HG03378 (cell line): ENCODE results near the gene ZKSCAN4.

Experiments
- ATAC-seq: cut with Tn5 transposase; IDR thresholded peaks from one replicate; pipeline ENCODE4 v1.9.1; 2021; ENCODE audit warnings: mild to moderate bottlenecking, moderate library complexity; ENCODE audit not compliant: unreplicated experiment

ZKSCAN4 gene

DNA sequence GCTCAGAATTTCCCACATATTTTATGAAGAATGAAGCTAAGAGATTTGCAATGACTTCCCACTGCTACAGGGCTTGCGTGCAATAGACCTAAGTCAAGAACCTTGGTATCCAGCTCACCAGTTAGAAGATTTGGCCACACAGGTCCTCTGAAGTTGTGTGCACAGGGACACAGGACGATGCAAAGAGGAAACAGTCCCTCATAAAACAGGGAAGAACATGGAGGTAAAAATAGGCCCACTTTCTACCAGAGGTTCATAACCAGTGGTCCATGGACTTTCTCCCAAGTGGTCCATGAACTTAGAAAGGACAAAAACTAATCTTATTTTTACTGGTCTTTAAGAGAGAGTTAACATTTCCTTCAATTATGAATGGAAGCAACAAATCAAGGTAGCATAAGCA lies 1.3 kb downstream of the ZKSCAN4 start:
- ATAC-seq, result no peak

DNA sequence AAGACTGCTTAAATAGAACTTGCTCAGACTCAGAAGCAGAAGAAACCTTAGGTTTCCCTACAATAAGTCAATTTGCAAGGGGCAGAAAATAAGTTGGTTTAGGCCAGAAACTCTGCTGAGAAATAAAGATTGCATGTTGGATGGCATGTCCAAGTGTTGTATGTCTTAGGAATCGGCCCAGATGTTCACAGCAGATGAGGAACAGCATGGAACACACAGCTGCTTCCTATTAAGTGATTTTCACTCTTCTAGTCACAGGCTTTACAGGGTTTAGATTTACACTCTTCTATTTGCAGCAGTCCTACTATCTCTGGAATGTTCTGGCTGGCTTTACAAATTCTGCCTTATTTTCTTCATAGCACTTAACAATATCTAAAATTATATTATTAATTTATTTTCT lies 3.2 kb downstream of the ZKSCAN4 start:
- ATAC-seq, result no peak

DNA sequence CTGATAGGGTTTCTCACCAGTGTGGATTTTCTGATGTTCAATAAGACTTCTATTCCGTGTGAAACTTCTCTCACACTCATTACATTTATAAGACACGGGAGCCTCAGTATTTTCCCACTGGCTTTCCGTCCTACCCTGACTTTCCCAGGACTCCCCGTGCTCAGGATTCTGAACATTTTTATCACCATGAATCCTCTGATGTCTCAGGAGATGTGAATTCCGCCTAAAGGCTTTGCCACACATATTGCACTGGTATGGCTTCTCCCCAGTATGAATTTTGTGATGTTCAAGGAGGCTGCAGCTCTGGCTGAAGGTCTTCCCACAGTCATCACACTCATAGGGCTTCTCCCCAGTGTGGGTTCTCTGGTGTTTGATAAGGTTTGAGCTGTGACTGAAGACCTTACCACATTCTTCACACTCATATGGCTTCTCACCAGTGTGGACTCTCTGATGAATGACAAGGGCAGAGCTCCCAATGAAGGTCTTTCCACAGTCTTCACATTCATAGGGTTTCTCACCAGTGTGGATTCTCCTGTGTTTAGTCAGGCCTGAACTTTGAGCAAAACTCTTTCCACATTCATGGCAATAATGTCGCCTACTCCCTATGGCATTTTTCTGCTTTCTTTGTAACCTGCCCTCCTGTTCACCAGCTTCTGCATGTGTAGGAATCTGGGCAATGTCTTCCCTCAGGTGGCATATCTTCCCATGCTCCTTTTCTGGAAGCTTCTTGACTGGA lies 6.7 kb downstream of the ZKSCAN4 start:
- ATAC-seq, result no peak

DNA sequence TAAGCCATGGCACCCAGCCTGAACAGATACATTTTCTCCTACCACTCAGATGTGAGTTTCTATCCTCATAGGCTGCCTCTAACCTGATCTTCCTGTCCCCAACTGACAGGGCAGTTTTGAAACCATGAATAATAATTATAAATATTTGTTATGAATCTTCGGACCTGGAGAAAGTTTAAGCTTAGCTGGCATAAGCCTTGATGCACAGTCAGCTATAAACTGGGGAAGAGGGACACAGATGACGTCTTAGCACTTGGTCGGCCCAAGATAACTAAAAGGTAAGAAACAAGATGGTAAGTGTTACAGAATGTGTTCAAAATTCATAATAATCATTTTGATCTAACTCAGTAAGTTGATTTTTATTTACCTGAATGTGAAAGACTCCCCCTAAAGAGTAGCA lies 8.1 kb downstream of the ZKSCAN4 start:
- no peak for ATAC-seq

DNA sequence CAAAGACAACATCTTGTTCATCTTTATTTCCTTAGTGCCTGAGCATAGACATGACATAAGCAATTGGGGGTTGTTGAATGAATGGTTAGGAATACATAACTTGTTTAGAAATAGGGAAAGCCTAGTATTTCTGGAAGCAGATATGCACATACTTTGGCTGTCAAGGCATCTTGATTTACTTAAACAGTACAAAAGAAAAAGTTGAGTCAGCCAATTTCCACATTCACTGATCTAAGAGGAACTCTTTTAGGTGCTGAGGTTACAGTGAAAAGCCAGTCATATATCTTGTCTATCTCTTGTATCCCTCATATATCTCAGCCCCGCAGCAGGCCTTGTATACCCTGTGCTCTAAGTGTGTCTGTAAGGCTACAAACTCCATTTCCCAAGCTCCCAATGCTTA lies 11.6 kb downstream of the ZKSCAN4 start:
- ATAC-seq, result no peak

DNA sequence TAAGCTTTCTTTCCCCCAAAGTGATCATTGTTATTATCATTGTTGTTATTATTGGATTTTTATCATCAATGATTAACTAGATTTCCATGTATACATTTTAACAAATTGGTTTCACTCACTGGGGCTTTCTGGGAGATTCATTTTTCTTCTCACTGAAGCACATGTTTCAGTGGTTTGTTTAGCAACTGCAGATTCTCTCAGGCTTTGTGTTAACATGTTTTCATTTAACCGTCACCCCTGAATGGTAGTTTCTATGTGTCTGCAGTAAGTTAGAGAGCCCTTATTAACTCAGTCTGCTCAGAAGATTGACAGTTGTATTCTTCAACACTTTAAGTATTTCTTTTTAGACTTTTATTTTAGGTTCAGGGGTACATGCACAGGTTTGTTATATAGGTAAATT lies 12.4 kb downstream of the ZKSCAN4 start:
- no peak for ATAC-seq

- no peak for ATAC-seq
Measured at GRCh38 chr6:28235912-28236452, 16.1 kb downstream of the ZKSCAN4 start.

DNA sequence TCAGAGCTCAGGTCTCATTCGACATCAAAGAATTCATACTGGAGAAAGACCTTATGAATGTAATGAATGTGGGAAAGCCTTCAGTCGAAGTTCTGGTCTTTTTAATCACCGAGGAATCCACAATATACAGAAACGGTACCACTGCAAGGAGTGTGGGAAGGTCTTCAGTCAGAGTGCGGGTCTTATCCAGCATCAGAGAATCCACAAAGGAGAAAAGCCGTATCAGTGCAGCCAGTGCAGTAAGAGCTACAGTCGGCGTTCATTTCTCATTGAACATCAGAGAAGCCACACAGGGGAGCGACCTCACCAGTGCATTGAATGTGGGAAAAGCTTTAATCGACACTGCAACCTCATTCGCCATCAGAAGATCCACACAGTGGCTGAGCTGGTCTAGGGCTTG lies 19.3 kb downstream of the ZKSCAN4 start:
- ATAC-seq, result no peak

GRCh38 chr6:28226460-28226859 lies 25.6 kb downstream of the ZKSCAN4 start:
- ATAC-seq, result no peak

GRCh38 chr6:28225056-28225834 lies 26.8 kb downstream of the ZKSCAN4 start, which contains the start of gene ZSCAN9:
Gene ZSCAN9, plus strand, starts transcription at chr6:28225275. Its CDS starts 1,810 bp downstream, at chr6:28227085.
- ATAC-seq, result peak; percentile 60

GRCh38 chr6:28224131-28225055 lies 27.7 kb downstream of the ZKSCAN4 start:
- no peak for ATAC-seq

DNA sequence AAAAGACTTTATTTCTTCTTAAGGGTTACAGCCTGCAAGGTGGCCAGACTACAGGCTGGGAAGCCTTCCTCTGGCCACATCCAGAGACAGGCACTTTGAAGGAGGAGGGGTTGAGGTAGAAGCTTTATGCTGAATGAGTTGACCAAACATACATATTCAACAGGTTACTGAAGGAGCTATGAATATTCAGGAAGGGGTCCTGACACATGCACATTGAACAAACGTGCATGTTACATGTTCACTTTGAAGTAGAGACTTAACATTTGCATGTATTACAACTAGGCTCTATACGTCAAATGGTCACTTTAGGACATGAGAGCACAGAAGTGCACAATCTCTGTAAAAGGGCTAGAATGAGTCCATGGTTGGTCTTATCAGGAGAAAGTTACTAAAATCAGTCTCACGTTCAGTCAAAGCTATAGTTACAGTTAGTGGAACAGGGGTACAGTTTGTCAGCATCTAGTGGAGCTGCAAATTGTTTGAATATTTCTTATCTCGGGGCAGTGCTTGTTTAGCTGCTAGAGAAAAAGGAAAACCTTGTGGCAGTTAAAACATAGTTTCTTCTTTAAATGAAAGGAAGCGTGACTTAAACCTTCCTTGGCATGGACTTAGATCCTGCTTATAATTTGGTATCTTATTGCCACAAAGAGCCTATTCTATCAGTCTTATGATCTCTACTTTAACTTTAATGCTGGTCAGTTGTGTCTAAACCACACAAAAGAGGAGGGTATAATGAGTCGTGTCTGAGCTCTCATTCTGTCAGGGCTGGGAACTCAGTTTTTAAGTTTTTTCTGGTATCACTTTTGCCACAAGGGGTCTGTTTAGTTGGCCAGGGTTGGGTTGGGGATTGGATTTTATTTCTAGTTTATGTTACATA lies 31.6 kb downstream of the ZKSCAN4 start:
- ATAC-seq, result no peak

GRCh38 chr6:28218312-28219248 lies 33.5 kb downstream of the ZKSCAN4 start:
- ATAC-seq, result no peak

- ATAC-seq, result no peak
Measured at GRCh38 chr6:28217890-28218289, 34.2 kb downstream of the ZKSCAN4 start.

DNA sequence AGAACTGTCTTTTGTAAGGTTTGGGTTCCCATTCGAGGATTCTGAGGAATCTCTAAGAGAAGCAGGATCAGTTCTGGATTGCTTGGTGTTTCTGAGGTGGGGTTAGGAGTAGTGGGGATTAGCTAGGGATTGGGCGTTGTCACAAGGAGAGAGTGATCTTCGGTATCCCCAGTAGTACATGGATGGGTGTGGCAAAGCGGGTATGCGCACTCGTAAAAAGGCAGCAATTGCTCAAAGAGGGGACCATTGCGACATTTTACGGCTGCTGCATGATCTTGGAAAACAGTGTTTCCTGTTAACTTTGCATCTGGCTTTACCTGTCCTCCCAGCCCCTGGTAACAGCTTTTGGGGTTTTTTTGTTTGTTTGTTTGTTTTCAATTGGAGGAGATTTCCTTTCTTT lies 36.6 kb downstream of the ZKSCAN4 start:
- no peak for ATAC-seq

DNA sequence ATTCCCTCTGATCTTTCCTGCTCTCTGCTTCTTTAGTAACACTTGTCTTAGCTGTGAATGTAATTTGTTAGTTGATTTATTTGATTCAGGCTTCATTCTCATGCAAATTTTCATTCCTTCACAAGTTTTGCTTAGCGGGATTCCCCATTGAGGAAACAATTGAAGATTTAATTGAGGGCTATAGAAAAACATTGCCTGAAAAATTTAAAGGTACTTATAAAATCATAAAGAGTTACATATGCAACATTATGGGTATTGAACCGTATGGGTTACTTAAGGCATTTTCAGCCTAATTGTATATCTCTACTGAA lies 38.9 kb downstream of the ZKSCAN4 start:
- ATAC-seq, result no peak

- ATAC-seq, result peak; percentile 40
Measured at GRCh38 chr6:28212510-28213212, 39.4 kb downstream of the ZKSCAN4 start.

- ATAC-seq, result peak; percentile 15
Measured at GRCh38 chr6:28211840-28212509, 40.1 kb downstream of the ZKSCAN4 start.
